GM18507 (cell line): ENCODE results near the gene ZNF497.
"Not testable (repeated sequence)": the region's sequence is repeated elsewhere in the genome, so short reads cannot be mapped to it uniquely, and the experiment has no call there.

Source experiments
- DNase-seq: peaks from one replicate; pipeline ENCODE4 v3.0.0; 2011; ENCODE audit warnings: low read depth; ENCODE audit not compliant: insufficient read length; ENCODE audit errors: extremely low spot score
- FAIRE-seq: peaks from 2 replicates; lab custom pipeline; 2011; peaks lifted over from hg19 to GRCh38; lab: Jason Lieb, UNC

ZNF497 gene

GRCh38 chr19:58362272-58362994, at the start of gene ZNF497:
ZNF497 (minus strand) TSS chr19:58362751; CDS start chr19:58357635, 5,116 bp downstream.
- peak; percentile 94 for FAIRE-seq
- peak; percentile 99 for DNase-seq

GRCh38 chr19:58409010-58409790, 46.6 kb upstream of the ZNF497 start:
- DNase-seq (no peak), FAIRE-seq (no peak)

- FAIRE-seq, result peak; percentile 90
- peak; percentile 91 for DNase-seq
Observed at GRCh38 chr19:58408152-58409009, 45.8 kb upstream of the ZNF497 start, which contains the start of gene ZNF584. ZNF584 (plus strand) TSS chr19:58408649; CDS start chr19:58409148, 499 bp downstream.

- FAIRE-seq, result no peak
Observed at GRCh38 chr19:58407658-58408151, 45.2 kb upstream of the ZNF497 start.

GRCh38 chr19:58406818-58407657, 44.5 kb upstream of the ZNF497 start:
- DNase-seq, result no peak
- no peak for FAIRE-seq

More at GRCh38 chr19:58407658-58408151, 45.2 kb upstream of the ZNF497 start:
- DNase-seq, result no peak

- FAIRE-seq, result not testable (repeated sequence)
Observed at GRCh38 chr19:58403920-58404478, 41.4 kb upstream of the ZNF497 start.

GRCh38 chr19:58401840-58402421, 39.4 kb upstream of the ZNF497 start:
- DNase-seq (no peak), FAIRE-seq (no peak)

More at GRCh38 chr19:58403920-58404478, 41.4 kb upstream of the ZNF497 start:
- DNase-seq, result not testable (repeated sequence)

GRCh38 chr19:58400916-58401839, 38.6 kb upstream of the ZNF497 start:
- peak; percentile 96 for FAIRE-seq
- peak; percentile 96 for DNase-seq

- DNase-seq, result no peak
- no peak for FAIRE-seq
Observed at GRCh38 chr19:58400316-58400915, 37.9 kb upstream of the ZNF497 start.

GRCh38 chr19:58399903-58400302, 37.4 kb upstream of the ZNF497 start:
- DNase-seq (no peak), FAIRE-seq (no peak)

- DNase-seq (no peak), FAIRE-seq (no peak)
Observed at GRCh38 chr19:58398545-58398944, 36.0 kb upstream of the ZNF497 start.

- FAIRE-seq (no peak), DNase-seq (no peak)
Observed at GRCh38 chr19:58398087-58398486, 35.5 kb upstream of the ZNF497 start.

GRCh38 chr19:58397533-58398037, 35.0 kb upstream of the ZNF497 start:
- FAIRE-seq (no peak), DNase-seq (no peak)

- no peak for FAIRE-seq
Observed at GRCh38 chr19:58396691-58397532, 34.4 kb upstream of the ZNF497 start.

GRCh38 chr19:58395979-58396627, 33.6 kb upstream of the ZNF497 start:
- DNase-seq (no peak), FAIRE-seq (no peak)

More at GRCh38 chr19:58396691-58397532, 34.4 kb upstream of the ZNF497 start:
- DNase-seq, result no peak
